ENCODE measurements around the gene CD74.

The CD74 gene

DNA sequence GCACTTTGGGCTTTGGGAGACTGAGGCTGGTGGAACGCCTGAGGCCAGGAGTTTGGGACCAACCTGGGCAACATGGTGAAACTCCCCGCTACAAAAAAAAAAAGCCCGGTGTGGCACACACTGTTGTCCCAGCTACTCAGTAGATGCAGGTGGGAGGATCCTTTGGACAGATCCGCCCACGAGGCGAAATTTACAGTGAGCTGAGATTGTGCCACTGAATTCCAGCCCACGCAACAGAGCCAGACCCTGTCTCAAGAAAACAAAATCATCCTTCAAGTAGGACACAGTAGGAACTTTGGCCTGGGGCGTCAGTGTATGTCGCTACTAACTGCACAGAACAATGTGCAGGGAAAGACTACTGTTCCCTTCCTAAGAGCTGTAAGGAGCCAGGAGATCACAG, 32.1 kb upstream of the CD74 start:
- H3K27me3 ChIP-seq (ENCODE audit: low read depth, low read length), result no peaks in the 10 kb centered on the region
- no peak overlapping the region for H3K27ac ChIP-seq (ENCODE audit: low read length)

DNA sequence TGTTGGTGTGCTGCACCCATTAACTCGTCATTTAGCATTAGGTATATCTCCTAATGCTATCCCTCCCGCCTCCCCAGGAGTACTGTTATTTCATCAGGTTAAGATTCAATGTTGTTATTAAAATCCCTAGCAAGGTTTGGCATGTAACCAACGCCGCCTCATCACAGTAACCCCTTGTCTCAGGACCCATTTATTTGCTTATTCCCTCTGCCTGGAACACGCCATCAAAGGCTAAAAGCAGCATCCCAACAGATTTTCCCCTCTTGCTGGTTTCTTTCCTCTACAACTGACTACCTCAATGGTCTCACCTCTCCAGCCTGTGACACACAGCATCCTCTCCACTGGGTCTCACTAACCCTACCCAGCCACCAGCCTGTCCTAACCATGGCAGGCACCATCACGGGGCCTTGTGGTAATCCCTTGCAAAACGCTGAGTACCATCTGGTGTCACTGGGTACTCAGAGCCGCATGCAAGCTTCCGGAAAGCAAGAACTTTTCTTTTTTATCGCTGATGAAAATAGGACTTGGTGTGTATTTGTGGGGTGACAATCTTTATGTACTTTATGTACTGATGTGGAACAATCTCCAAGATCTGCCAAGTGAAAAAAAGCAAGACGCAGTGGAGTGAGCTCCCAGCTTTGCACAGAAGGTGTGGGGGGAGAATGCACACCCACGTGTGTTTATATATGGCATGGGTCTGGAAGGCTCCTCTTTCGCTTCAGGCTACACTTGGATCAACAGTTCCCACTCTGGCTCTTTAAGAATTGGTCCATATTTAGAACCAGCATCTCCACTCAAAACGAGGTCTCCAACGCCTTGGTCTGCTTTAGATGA, 30.7 kb upstream of the CD74 start:
- H3K9ac ChIP-seq (ENCODE audit: low read length), result no peak overlapping the region
- no peak for TF ChIP-seq EZH2phosphoT487 (IDR thresholded peaks at IDR 0.05; ENCODE audit: low read depth)
- TF ChIP-seq, protein P1, sequence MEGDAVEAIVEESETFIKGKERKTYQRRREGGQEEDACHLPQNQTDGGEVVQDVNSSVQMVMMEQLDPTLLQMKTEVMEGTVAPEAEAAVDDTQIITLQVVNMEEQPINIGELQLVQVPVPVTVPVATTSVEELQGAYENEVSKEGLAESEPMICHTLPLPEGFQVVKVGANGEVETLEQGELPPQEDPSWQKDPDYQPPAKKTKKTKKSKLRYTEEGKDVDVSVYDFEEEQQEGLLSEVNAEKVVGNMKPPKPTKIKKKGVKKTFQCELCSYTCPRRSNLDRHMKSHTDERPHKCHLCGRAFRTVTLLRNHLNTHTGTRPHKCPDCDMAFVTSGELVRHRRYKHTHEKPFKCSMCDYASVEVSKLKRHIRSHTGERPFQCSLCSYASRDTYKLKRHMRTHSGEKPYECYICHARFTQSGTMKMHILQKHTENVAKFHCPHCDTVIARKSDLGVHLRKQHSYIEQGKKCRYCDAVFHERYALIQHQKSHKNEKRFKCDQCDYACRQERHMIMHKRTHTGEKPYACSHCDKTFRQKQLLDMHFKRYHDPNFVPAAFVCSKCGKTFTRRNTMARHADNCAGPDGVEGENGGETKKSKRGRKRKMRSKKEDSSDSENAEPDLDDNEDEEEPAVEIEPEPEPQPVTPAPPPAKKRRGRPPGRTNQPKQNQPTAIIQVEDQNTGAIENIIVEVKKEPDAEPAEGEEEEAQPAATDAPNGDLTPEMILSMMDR (IDR thresholded peaks at IDR 0.05; ENCODE audit: low read depth, low read length), result no peak
- peaks cover 46% of the 10 kb centered on the region for H3K36me3 ChIP-seq (replicated peaks; ENCODE audit: low read depth, low read length)
- no peak overlapping the region for H3K4me3 ChIP-seq (ENCODE audit: low read length)
- peaks cover 11% of the 10 kb centered on the region for H3K4me1 ChIP-seq (ENCODE audit: low read length)
- no peaks in the 10 kb centered on the region for H3K27me3 ChIP-seq (ENCODE audit: low read depth, low read length)
- H3K79me2 ChIP-seq (ENCODE audit: low read length), result peaks cover 22% of the 10 kb centered on the region
- no peak overlapping the region for H3K4me2 ChIP-seq (ENCODE audit: low read length)
- no peak overlapping the region for H2AFZ ChIP-seq (ENCODE audit: low read depth, low read length)
- H4K20me1 ChIP-seq (ENCODE audit: insufficient read depth, low read length), result peaks cover 33% of the 10 kb centered on the region
- H3K9me3 ChIP-seq (ENCODE audit: insufficient read depth, low read length), result no peaks in the 10 kb centered on the region
- no peak overlapping the region for H3K27ac ChIP-seq (ENCODE audit: low read length)

More for the DNA sequence above, 32.1 kb upstream of the CD74 start:
- H3K4me3 ChIP-seq (ENCODE audit: low read length), result no peak overlapping the region
- H3K9ac ChIP-seq (ENCODE audit: low read length), result no peak overlapping the region
- no peaks in the 10 kb centered on the region for H3K9me3 ChIP-seq (ENCODE audit: insufficient read depth, low read length)
- peaks cover 39% of the 10 kb centered on the region for H4K20me1 ChIP-seq (ENCODE audit: insufficient read depth, low read length)
- H3K36me3 ChIP-seq (replicated peaks; ENCODE audit: low read depth, low read length), result peaks cover 53% of the 10 kb centered on the region
- H3K4me2 ChIP-seq (ENCODE audit: low read length), result no peak overlapping the region
- no peak overlapping the region for H2AFZ ChIP-seq (ENCODE audit: low read depth, low read length)
- TF ChIP-seq, protein P1 (IDR thresholded peaks at IDR 0.05; ENCODE audit: low read depth, low read length), result no peak
- no peak for TF ChIP-seq EZH2phosphoT487 (IDR thresholded peaks at IDR 0.05; ENCODE audit: low read depth)
- H3K79me2 ChIP-seq (ENCODE audit: low read length), result peaks cover 34% of the 10 kb centered on the region
- peaks cover 12% of the 10 kb centered on the region for H3K4me1 ChIP-seq (ENCODE audit: low read length)

- H3K79me2 ChIP-seq (ENCODE audit: low read length), result peaks cover 14% of the 10 kb centered on the region
- no peaks in the 10 kb centered on the region for H3K9me3 ChIP-seq (ENCODE audit: insufficient read depth, low read length)
- H3K9ac ChIP-seq (ENCODE audit: low read length), result no peak overlapping the region
- H3K27me3 ChIP-seq (ENCODE audit: low read depth, low read length), result no peaks in the 10 kb centered on the region
- H2AFZ ChIP-seq (ENCODE audit: low read depth, low read length), result no peak overlapping the region
- no peak for TF ChIP-seq EZH2phosphoT487 (IDR thresholded peaks at IDR 0.05; ENCODE audit: low read depth)
- TF ChIP-seq, protein P1 (IDR thresholded peaks at IDR 0.05; ENCODE audit: low read depth, low read length), result no peak
- H3K4me1 ChIP-seq (ENCODE audit: low read length), result peaks cover 3% of the 10 kb centered on the region
- H3K27ac ChIP-seq (ENCODE audit: low read length), result no peak overlapping the region
- H3K4me2 ChIP-seq (ENCODE audit: low read length), result no peak overlapping the region
- H3K36me3 ChIP-seq (replicated peaks; ENCODE audit: low read depth, low read length), result peaks cover 38% of the 10 kb centered on the region
- no peak overlapping the region for H3K4me3 ChIP-seq (ENCODE audit: low read length)
- H4K20me1 ChIP-seq (ENCODE audit: insufficient read depth, low read length), result peaks cover 26% of the 10 kb centered on the region
Observed at GRCh38 chr5:150442699-150443080, 30.0 kb upstream of the CD74 start.

DNA sequence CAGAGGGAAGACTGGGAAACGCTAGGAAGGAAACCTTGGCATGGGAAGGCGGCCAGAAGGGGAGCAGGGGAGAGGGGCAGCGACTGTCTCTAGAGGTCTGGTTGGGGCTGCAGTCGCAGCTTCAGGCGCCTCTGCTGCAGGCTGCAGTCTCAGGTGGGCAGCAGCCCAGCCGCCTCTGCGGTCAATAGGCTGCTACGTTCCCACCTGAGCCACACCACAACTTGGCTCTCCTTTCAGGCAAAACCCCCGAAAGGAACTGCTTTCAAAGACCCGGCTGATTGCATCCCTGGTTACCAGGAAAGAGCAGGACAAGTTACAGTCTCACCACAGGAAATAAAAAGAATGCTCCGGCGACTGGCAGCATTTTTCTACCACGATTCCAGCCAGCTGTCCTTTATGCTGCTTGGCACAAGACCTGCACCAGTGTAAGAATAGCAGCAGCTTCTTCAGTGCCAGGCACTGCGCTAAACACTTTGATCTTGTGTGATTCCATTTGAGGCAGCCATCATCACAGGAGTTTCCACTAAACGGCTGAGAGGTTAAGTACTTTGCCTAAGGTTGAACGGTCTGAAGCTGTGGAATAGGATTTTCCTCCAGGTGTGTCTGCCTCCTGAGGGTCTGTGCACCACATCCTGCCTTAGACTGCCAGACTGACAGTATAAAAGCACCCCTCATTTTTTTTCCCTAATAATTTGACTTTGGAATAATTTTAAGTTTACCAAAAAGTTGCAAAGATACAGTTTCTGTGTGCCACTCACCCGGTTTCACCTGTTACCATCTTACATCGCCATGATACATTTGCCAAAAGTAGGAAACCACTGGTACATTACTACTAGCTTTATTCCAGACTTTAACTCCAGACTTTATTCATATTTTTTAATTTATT, 29.3 kb upstream of the CD74 start:
- H3K4me1 ChIP-seq (ENCODE audit: low read length), result no peaks in the 10 kb centered on the region
- H3K4me3 ChIP-seq (ENCODE audit: low read length), result no peak overlapping the region
- TF ChIP-seq EZH2phosphoT487 (IDR thresholded peaks at IDR 0.05; ENCODE audit: low read depth), result no peak
- TF ChIP-seq, protein P1 (IDR thresholded peaks at IDR 0.05; ENCODE audit: low read depth, low read length), result no peak
- no peaks in the 10 kb centered on the region for H3K9me3 ChIP-seq (ENCODE audit: insufficient read depth, low read length)
- peaks cover 20% of the 10 kb centered on the region for H4K20me1 ChIP-seq (ENCODE audit: insufficient read depth, low read length)
- H3K9ac ChIP-seq (ENCODE audit: low read length), result no peak overlapping the region
- H3K36me3 ChIP-seq (replicated peaks; ENCODE audit: low read depth, low read length), result peaks cover 32% of the 10 kb centered on the region
- H3K27ac ChIP-seq (ENCODE audit: low read length), result no peak overlapping the region
- peaks cover 8% of the 10 kb centered on the region for H3K79me2 ChIP-seq (ENCODE audit: low read length)
- H3K4me2 ChIP-seq (ENCODE audit: low read length), result no peak overlapping the region
- H3K27me3 ChIP-seq (ENCODE audit: low read depth, low read length), result no peaks in the 10 kb centered on the region
- H2AFZ ChIP-seq (ENCODE audit: low read depth, low read length), result no peak overlapping the region

Measured in OCI-LY3 (cell line).